HK-2 (cell line): ENCODE results near the gene PABPN1L.

Source experiments
- DNase-seq: peaks from one replicate; pipeline ENCODE4 v3.0.0-alpha.2; 2018; ENCODE audit not compliant: unreplicated experiment

Gene PABPN1L

GRCh38 chr16:88870608-88871348, 4.3 kb upstream of the PABPN1L start:
- DNase-seq, result no peak

GRCh38 chr16:88869673-88869980, 3.2 kb upstream of the PABPN1L start:
- DNase-seq, result no peak

- DNase-seq, result no peak
Measured at GRCh38 chr16:88868974-88869672, 2.7 kb upstream of the PABPN1L start.

- no peak for DNase-seq
Measured at GRCh38 chr16:88867581-88868246, 1.3 kb upstream of the PABPN1L start.

- no peak for DNase-seq
Measured at GRCh38 chr16:88865742-88866141, 718 bp downstream of the PABPN1L start.

GRCh38 chr16:88865310-88865709, 1.1 kb downstream of the PABPN1L start:
- no peak for DNase-seq

- DNase-seq, result no peak
Measured at GRCh38 chr16:88864521-88864920, 1.9 kb downstream of the PABPN1L start.

GRCh38 chr16:88864099-88864498, 2.4 kb downstream of the PABPN1L start:
- no peak for DNase-seq

- no peak for DNase-seq
Measured at GRCh38 chr16:88863426-88863825, 3.0 kb downstream of the PABPN1L start.

- DNase-seq, result no peak
Measured at GRCh38 chr16:88862968-88863367, 3.5 kb downstream of the PABPN1L start.

- no peak for DNase-seq
Measured at GRCh38 chr16:88861359-88861758, 5.1 kb downstream of the PABPN1L start.

GRCh38 chr16:88859381-88860091, 6.9 kb downstream of the PABPN1L start:
- DNase-seq, result no peak

- peak; percentile 63 for DNase-seq
Measured at GRCh38 chr16:88857728-88858339, 8.6 kb downstream of the PABPN1L start.

GRCh38 chr16:88856828-88857727, 9.4 kb downstream of the PABPN1L start, which contains the start of the genes GALNS and TRAPPC2L:
Gene GALNS (minus strand): TSS chr16:88856947. CDS start chr16:88856877, 70 bp downstream.
Gene TRAPPC2L (plus strand): TSS chr16:88857127. CDS start chr16:88857151, 24 bp downstream.
- peak; percentile 99 for DNase-seq

GRCh38 chr16:88856122-88856827, 10.2 kb downstream of the PABPN1L start:
- no peak for DNase-seq

- no peak for DNase-seq
Measured at GRCh38 chr16:88855736-88856121, 10.7 kb downstream of the PABPN1L start.

GRCh38 chr16:88855176-88855575, 11.3 kb downstream of the PABPN1L start:
- no peak for DNase-seq

GRCh38 chr16:88854306-88855111, 12.0 kb downstream of the PABPN1L start:
- no peak for DNase-seq

GRCh38 chr16:88853325-88853941, 13.0 kb downstream of the PABPN1L start:
- no peak for DNase-seq
